Sciatic nerve (tissue), 2 donors: ENCODE data around the gene FGD3. TPM values are rescaled to one million over a fixed set of nuclear protein-coding genes. Genes with fewer than 3 reads are reported as not detected.
"Not testable (repeated sequence)": the region's sequence is repeated elsewhere in the genome, so short reads cannot be mapped to it uniquely, and the experiment has no call there.

Source experiments
- ATAC-seq: fragments of 200-7000 bp; cut with Tn5 transposase; one replicate; pipeline ENCODE4 v1.9.1; 2020; ENCODE audit warnings: mild to moderate bottlenecking, moderate library complexity
- DNase-seq: peaks from one replicate; pipeline ENCODE4 v3.0.0-alpha.2; 2020; ENCODE audit warnings: low spot score
- intact Hi-C: fragments of 100-400 bp; cut with DNase I; formaldehyde crosslinking; loops from one replicate; pipeline ENCODE4 v1.14.2; 2022
- total RNA-seq: library from RNA; stranded (reverse); fragmentation: NEBNext Ultra II Directional; extraction: Animal tissue kit (Norgen Biotek cat#: 25700); gene quantifications from one replicate; pipeline ENCODE4 v1.2.1, GENCODE V29; 2021
- donor health status: DM: no; HTN: no; CAD: no.
- donor health status: DM: no; HTN: no; CAD: no.

The FGD3 gene
- total RNA-seq = 11.1 TPM

- intact Hi-C loops = no loop called here
- ATAC-seq (peak; percentile 51), DNase-seq (no peak)
Measured at GRCh38 chr9:92947268-92948037, at the start of gene FGD3. Gene FGD3, plus strand, starts transcription at chr9:92947523. Its CDS starts 28,734 bp downstream, at chr9:92976257.

GRCh38 chr9:92905137-92905536, 42.2 kb upstream of the FGD3 start:
- DNase-seq, ATAC-seq, intact Hi-C loops: not testable (repeated sequence)

- DNase-seq = peak; percentile 66
- ATAC-seq = peak; percentile 79
- intact Hi-C loops = no loop called here
Measured at GRCh38 chr9:92911511-92912475, 35.5 kb upstream of the FGD3 start.

GRCh38 chr9:92917176-92917800, 30.0 kb upstream of the FGD3 start:
- intact Hi-C loops = no loop called here
- no peak for ATAC-seq
- no peak for DNase-seq

GRCh38 chr9:92920437-92920836, 26.9 kb upstream of the FGD3 start:
- intact Hi-C loops = no loop called here
- ATAC-seq = no peak
- no peak for DNase-seq

GRCh38 chr9:92931606-92932005, 15.7 kb upstream of the FGD3 start:
- intact Hi-C loops = loop anchor here (10.0 kb wide), 1 partner anchor 1363 kb away; no protein-coding TSS in a partner anchor
- no peak for ATAC-seq
- no peak for DNase-seq

GRCh38 chr9:92934321-92934720, 13.0 kb upstream of the FGD3 start:
- intact Hi-C loops = loop anchor here (10.0 kb wide), 1 partner anchor 1360 kb away; no protein-coding TSS in a partner anchor
- DNase-seq (no peak), ATAC-seq (no peak)

GRCh38 chr9:92938025-92938424, 9.3 kb upstream of the FGD3 start:
- ATAC-seq (no peak), DNase-seq (no peak)
- intact Hi-C loops = loop anchor here (10.0 kb wide), 1 partner anchor 1357 kb away; no protein-coding TSS in a partner anchor

GRCh38 chr9:92941861-92942260, 5.5 kb upstream of the FGD3 start:
- DNase-seq = no peak
- no peak for ATAC-seq
- intact Hi-C loops = no loop called here

- ATAC-seq (no peak), DNase-seq (no peak)
- intact Hi-C loops = no loop called here
Measured at GRCh38 chr9:92942688-92943616, 4.4 kb upstream of the FGD3 start.

- no peak for DNase-seq
- intact Hi-C loops = no loop called here
- ATAC-seq = no peak
Measured at GRCh38 chr9:92944921-92945320, 2.4 kb upstream of the FGD3 start.

- DNase-seq (no peak), ATAC-seq (no peak)
- intact Hi-C loops = no loop called here
Measured at GRCh38 chr9:92945796-92946195, 1.5 kb upstream of the FGD3 start.

GRCh38 chr9:92948038-92948534, 763 bp downstream of the FGD3 start:
- intact Hi-C loops = no loop called here
- ATAC-seq (no peak), DNase-seq (no peak)

- intact Hi-C loops = no loop called here
- ATAC-seq = no peak
- DNase-seq = no peak
Measured at GRCh38 chr9:92948632-92949031, 1.3 kb downstream of the FGD3 start.

GRCh38 chr9:92949266-92949982, 2.1 kb downstream of the FGD3 start:
- intact Hi-C loops = no loop called here
- DNase-seq (no peak), ATAC-seq (no peak)

GRCh38 chr9:92950359-92950955, 3.1 kb downstream of the FGD3 start:
- intact Hi-C loops = no loop called here

GRCh38 chr9:92952906-92953610, 5.7 kb downstream of the FGD3 start:
- DNase-seq (no peak), ATAC-seq (no peak)
- intact Hi-C loops = no loop called here

More at GRCh38 chr9:92950359-92950955, 3.1 kb downstream of the FGD3 start:
- no peak for ATAC-seq
- no peak for DNase-seq
